Hepatocyte (in vitro differentiated cells): ENCODE measurements around the gene ANKRD10.

Experiments
- EZH2 ChIP-seq: fragments of 200-600 bp; sonication (generic); IDR thresholded peaks from 2 replicates; pipeline ENCODE4 v1.6.1; 2016; ENCODE audit warnings: antibody characterized with exemption, mild to moderate bottlenecking, borderline replicate concordance
- EZH2phosphoT487 ChIP-seq: fragments of 200-600 bp; sonication (generic); IDR thresholded peaks from one replicate; pipeline ENCODE4 v1.6.1; 2018; ENCODE audit warnings: antibody characterized with exemption, mild to moderate bottlenecking, low read depth, moderate library complexity; ENCODE audit not compliant: unreplicated experiment, severe bottlenecking
- TF ChIP-seq, protein P1 (sequence below): fragments of 200-600 bp; sonication (generic); IDR thresholded peaks from 2 replicates; pipeline ENCODE4 v1.5.1; 2016; ENCODE audit warnings: antibody characterized with exemption, mild to moderate bottlenecking; ENCODE audit not compliant: poor library complexity

GRCh38 chr13:110855363-110855762 lies 59.5 kb downstream of the ANKRD10 start:
- TF ChIP-seq EZH2 (no peak), EZH2phosphoT487 (no peak)
- TF ChIP-seq, protein P1, sequence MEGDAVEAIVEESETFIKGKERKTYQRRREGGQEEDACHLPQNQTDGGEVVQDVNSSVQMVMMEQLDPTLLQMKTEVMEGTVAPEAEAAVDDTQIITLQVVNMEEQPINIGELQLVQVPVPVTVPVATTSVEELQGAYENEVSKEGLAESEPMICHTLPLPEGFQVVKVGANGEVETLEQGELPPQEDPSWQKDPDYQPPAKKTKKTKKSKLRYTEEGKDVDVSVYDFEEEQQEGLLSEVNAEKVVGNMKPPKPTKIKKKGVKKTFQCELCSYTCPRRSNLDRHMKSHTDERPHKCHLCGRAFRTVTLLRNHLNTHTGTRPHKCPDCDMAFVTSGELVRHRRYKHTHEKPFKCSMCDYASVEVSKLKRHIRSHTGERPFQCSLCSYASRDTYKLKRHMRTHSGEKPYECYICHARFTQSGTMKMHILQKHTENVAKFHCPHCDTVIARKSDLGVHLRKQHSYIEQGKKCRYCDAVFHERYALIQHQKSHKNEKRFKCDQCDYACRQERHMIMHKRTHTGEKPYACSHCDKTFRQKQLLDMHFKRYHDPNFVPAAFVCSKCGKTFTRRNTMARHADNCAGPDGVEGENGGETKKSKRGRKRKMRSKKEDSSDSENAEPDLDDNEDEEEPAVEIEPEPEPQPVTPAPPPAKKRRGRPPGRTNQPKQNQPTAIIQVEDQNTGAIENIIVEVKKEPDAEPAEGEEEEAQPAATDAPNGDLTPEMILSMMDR, result no peak
